A172 (cell line): ENCODE results near the gene IRAK3. TPM values are rescaled to one million over a fixed set of nuclear protein-coding genes. Genes with fewer than 3 reads are reported as not detected.
"Not testable (repeated sequence)": the region's sequence is repeated elsewhere in the genome, so short reads cannot be mapped to it uniquely, and the experiment has no call there.

Experiments used
- DNase-seq: peaks from one replicate; pipeline ENCODE4 v3.0.0-alpha.2; 2015; ENCODE audit warnings: low spot score
- total RNA-seq: library from RNA; depleted of rRNA; stranded (reverse); fragments of >200 nt; shearing (Covaris generic); gene quantifications from 2 replicates; pipeline ENCODE4 v1.2.3, GENCODE V29; 2014

The IRAK3 gene
- total RNA-seq, 1 experiment from 2014 or later, result not detected

- DNase-seq, result no peak
Observed at GRCh38 chr12:66210840-66211239, 21.8 kb downstream of the IRAK3 start.

GRCh38 chr12:66211573-66211972, 22.6 kb downstream of the IRAK3 start:
- DNase-seq, result not testable (repeated sequence)

DNA sequence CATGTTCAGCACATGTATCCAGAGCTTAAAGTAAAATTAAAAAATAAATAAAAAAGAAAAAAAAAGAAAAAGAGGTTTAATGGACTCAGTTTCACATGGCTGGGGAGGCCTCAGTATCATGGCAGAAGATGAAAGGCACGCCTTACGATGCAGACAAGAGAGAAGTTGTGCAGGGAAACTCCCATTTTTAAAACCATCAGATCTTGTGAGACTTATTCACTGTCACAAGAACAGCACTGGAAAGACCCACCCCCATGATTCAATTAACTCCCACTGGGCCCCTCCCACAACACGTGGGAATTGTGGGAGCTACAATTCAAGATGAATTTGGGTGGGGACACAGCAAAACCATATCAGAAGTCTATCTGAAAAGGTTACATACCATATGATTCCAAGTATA, 24.0 kb downstream of the IRAK3 start:
- DNase-seq, result not testable (repeated sequence)

DNA sequence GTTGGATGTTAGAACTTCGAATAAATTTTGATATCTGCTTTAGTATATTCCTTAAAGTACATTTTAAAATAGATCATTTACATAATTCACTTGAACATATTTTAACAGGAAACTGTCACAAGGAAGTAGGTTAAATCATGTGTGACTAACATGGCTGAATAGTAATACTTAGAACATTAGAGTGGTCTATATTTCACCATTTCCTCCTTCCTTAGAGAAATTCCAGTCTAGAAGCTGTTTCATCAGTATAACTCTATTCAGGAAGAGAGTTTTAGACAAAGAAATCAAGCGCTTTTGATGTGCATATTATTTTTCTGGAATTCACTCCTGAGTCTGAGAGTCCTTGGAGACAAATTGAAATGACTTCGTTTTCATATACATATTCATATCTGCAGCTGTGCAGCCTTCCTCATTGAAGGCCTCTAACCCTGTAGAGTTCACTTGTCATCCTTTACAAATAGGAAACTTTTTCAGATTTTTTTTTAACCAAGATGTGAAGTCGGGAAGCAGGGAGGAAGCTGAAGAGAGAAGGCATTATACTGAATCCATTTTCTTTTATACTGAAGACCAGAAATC, 28.4 kb downstream of the IRAK3 start:
- DNase-seq, result no peak

- no peak for DNase-seq
Observed at GRCh38 chr12:66228462-66228861, 39.4 kb downstream of the IRAK3 start.

- DNase-seq, result no peak
Observed at GRCh38 chr12:66232263-66232662, 43.2 kb downstream of the IRAK3 start.

- DNase-seq, result peak; percentile 11
Observed at GRCh38 chr12:66234037-66234693, 45.2 kb downstream of the IRAK3 start.

DNA sequence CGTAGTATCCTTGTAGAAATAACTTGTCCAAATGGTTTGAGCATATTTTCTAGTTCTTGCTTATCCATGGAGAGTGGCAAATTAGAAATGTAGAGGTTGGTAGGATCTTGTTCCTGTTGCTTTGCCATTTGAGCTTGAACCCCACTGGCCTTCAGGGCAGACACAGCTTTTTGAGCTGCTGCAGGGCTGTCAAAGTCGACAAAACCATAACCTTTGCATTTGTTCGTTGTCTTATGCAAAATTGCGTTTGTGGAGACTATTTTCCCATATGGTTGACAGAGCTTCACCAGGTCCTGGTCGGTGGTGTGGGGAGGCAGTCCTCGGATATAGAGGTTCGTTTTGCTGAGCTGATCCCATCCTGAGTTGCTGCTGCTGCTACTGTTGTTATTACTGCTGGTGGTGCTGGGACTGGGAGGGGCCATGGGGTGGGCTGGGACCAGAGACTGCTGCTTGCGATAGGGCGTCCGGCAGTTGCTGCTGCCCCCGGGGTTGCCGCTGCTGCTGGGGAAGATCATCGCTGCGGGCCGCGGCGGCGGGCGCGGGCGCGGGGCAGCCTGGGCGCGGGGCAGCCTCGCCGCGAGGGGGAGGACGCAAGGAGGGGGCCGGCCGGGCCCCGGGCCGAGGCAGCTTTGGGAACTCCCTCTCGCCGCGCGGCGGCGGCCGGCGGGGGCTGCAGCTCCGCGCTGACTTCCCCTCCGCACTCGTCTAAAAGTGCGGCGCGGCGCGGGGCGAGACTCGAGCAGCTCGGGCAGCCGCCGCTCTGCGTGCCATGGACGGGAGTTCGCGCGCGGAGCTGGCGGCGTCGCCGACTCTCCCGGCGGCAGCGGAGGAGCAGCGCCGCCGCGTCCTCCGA, 46.0 kb downstream of the IRAK3 start:
- not testable (repeated sequence) for DNase-seq

DNA sequence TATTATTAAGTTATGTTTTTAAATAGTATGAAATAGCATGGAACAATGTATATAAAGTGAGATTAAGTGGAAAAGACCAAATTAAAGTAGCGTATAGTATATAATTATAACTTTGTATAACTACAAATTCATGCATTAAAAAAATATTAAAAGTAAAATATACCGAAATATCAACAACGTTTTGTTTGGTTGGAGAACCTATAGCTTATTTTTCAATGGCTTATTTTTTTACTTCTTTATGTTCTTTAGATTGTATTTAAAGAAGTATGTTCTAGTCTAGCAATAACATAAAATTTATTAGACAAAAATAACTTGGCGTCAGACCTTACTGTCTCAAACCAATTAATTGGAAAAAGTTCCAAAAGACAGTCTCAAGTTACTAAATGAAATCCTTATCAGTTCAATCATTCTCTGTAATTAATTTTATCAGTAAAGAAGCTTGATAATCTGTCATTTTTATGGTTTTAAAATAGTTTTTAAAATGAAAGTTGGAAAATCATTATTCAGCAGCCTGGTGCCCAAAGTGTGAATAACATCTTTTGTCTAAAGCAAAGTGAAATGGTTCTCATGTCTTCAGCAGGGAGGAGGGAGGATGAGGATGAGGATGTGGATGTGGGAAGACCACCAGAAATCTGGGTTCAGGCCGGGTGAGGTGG, 46.7 kb downstream of the IRAK3 start:
- DNase-seq, result no peak

DNA sequence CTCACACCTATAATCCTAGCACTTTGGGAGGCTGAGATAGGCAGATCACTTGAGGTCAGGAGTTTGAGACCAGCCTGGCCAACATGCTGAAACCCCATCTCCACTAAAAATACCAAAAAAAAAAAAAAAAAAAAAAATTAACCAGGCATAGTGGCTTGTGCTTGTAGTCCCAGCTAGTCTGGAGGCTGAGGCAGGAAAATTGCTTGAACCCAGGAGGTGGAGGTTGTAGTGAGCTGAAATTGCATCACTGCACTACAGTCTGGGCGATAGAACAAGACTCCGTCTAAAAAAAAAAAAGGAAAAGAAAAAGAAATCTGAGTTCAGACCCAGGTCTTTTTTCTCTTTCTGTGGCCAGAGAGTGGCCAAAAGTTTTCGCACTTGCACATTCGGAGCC, 47.3 kb downstream of the IRAK3 start:
- DNase-seq, result not testable (repeated sequence)

GRCh38 chr12:66236969-66237368, 48.0 kb downstream of the IRAK3 start:
- DNase-seq, result no peak

- DNase-seq, result no peak
Observed at GRCh38 chr12:66237505-66238175, 48.6 kb downstream of the IRAK3 start.

DNA sequence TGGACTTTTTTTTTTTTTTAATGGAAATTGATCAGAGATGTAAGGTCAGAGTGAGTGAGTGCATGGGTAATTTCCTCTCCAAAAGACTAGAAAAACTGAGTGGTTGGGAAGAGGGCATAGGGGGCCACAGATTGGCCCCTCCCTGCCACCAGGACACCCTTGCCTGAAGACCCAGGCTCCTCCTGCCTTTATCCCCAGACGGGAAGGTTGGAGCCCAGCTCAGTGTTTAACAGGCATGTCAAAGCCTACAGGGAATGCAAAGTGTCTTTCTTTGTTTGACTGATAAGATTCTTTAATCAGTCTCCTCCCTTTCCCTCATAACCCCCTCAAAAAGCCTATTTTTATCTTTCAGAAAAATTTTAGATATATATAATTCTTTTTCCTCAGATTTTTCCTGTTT, 50.3 kb downstream of the IRAK3 start:
- no peak for DNase-seq

DNA sequence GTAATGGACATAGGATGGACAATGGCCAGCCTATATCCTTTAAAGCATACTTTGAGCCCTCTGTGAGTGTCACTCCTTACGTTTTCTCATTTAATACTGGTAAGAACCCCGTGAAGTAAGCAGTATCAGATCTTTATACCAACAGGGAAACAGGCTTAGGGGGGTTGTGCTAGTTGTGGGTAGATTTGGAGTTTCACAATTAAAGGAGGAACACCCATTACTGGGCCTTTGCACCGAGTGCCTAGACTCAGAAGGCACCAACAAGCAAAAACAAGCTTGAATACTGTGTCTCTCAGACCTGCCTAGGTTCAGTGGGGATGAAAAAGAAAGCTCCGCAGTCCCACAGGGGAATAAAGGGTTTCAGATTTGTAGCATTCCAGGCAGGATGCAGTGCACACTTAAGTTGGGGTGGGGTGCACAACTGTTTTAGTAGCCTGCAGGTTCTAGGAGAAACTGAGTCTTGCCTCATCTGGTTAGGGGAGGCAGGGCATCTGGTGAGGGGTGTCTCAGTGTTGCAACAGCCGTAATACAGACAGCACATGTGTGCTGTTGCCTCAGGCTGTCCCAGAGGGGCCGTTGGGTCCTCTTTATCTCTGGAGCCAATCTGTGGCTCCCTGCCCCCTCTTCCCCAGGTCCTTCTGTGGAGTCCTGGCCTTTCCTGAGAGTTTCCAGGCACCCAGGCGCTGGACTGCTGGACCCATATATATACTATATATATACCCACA, 51.2 kb downstream of the IRAK3 start:
- no peak for DNase-seq

DNA sequence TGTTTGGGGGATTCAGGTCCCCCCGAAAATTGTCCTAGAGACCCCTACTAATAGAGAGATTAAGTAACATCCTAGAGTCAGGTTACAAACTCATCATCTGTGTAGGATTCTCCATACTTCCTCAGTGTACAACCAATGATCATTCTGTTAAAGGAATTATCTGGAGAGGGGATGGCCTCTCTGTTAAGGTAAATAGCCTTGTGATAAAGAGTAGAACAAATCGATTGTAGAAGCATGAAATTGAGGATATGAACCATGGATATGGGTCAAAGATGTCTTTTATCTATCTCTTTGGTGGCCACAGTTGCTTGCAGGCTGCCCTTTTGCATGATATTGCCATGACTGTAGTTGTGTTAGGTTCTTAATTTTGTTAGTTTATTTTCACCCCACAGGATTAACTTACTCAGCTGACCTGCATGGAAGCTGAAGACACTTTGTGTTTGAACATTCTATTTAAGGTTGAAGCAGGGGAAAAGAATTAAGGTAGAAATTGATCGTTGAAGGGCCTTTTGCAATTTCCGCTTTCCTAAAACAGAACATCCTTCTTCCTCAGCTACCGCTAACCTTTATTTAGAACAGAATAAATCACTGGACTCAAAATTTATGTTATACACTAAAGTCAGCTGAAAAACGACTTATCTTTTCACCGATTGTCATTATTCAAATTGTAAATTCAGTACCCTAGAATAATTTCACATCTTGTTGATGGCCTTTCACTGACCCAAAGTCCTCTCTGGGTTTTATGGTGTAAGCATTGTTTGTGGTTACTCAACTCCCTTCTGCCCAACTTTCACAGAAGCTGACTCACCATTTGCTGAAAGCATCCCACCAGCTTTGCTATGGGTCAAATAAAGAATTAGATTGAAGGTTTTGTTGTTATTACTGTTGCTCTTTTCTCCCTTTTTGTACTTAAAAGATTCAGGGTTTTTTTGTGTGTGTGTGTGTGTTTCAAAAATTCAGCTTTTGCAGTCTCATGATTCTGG, 52.3 kb downstream of the IRAK3 start:
- peak; percentile 18 for DNase-seq

DNA sequence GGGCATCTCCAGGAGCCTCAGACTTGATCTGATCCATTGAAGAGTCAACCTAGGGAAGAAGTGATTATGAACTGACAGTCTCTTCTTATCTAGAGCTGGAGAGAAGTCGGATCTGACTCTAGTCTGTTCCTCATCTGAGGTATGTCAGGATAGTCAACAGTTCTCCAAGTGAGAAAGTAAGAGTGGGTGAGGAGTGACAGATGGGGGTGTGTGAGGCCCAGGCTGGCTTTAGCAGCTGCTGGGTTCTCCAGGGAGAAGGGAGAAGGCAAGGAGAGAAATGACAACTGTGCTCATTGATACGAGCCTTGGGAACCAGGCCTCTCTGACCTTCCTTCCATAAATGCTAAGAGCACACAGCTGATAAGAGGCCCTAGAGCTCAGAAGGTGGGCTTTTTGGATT, 53.3 kb downstream of the IRAK3 start:
- DNase-seq, result no peak

GRCh38 chr12:66243911-66244310, 54.9 kb downstream of the IRAK3 start:
- no peak for DNase-seq

GRCh38 chr12:66244446-66244845, 55.4 kb downstream of the IRAK3 start:
- no peak for DNase-seq

- no peak for DNase-seq
Observed at GRCh38 chr12:66247741-66248140, 58.7 kb downstream of the IRAK3 start.

- no peak for DNase-seq
Observed at GRCh38 chr12:66251049-66251448, 62.0 kb downstream of the IRAK3 start.
